ENCODE measurements around the gene TGM2.

TGM2 gene

GRCh38 chr20:38126932-38127621, 38.0 kb downstream of the TGM2 start:
- Histone ChIP-seq H3K27ac (ENCODE audit: low read length) (no peak overlapping the region), H3K9me2 (replicated peaks; ENCODE audit: insufficient read depth, low read length) (no peaks in the 10 kb centered on the region), H3K9me3 (replicated peaks; ENCODE audit: insufficient read depth, low read length) (no peaks in the 10 kb centered on the region), H3K36me3 (replicated peaks; ENCODE audit: insufficient read depth, low read length) (no peaks in the 10 kb centered on the region), H2AFZ (ENCODE audit: low read length) (no peak overlapping the region), H3K9ac (ENCODE audit: low read length) (no peak overlapping the region), H3K4me1 (ENCODE audit: low read length) (no peaks in the 10 kb centered on the region), H3K4me3 (ENCODE audit: low read length) (no peak overlapping the region), H3K27me3 (replicated peaks; ENCODE audit: insufficient read depth, low read length) (no peaks in the 10 kb centered on the region), H4K20me1 (ENCODE audit: insufficient read depth, low read length) (no peaks in the 10 kb centered on the region), H3K4me2 (ENCODE audit: low read depth, low read length) (no peak overlapping the region), H3K79me2 (ENCODE audit: low read length) (no peaks in the 10 kb centered on the region), H3F3A (ENCODE audit: insufficient read depth, low read length) (no peaks in the 10 kb centered on the region)
- TF ChIP-seq EZH2 (optimal IDR thresholded peaks at IDR 0.05; ENCODE audit: low read depth, low read length) (no peak), EZH2phosphoT487 (IDR thresholded peaks at IDR 0.05; ENCODE audit: low read length) (no peak)
- TF ChIP-seq, protein P1, sequence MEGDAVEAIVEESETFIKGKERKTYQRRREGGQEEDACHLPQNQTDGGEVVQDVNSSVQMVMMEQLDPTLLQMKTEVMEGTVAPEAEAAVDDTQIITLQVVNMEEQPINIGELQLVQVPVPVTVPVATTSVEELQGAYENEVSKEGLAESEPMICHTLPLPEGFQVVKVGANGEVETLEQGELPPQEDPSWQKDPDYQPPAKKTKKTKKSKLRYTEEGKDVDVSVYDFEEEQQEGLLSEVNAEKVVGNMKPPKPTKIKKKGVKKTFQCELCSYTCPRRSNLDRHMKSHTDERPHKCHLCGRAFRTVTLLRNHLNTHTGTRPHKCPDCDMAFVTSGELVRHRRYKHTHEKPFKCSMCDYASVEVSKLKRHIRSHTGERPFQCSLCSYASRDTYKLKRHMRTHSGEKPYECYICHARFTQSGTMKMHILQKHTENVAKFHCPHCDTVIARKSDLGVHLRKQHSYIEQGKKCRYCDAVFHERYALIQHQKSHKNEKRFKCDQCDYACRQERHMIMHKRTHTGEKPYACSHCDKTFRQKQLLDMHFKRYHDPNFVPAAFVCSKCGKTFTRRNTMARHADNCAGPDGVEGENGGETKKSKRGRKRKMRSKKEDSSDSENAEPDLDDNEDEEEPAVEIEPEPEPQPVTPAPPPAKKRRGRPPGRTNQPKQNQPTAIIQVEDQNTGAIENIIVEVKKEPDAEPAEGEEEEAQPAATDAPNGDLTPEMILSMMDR (IDR thresholded peaks at IDR 0.05; ENCODE audit: low read length) = no peak
- DNase-seq = no peak

GRCh38 chr20:38126146-38126921, 38.7 kb downstream of the TGM2 start:
- H3K79me2 ChIP-seq (ENCODE audit: low read length) = no peaks in the 10 kb centered on the region
- H3K36me3 ChIP-seq (replicated peaks; ENCODE audit: insufficient read depth, low read length) = no peaks in the 10 kb centered on the region
- TF ChIP-seq EZH2phosphoT487 (IDR thresholded peaks at IDR 0.05; ENCODE audit: low read length) (no peak), EZH2 (optimal IDR thresholded peaks at IDR 0.05; ENCODE audit: low read depth, low read length) (no peak)
- TF ChIP-seq, protein P1 (IDR thresholded peaks at IDR 0.05; ENCODE audit: low read length) = no peak
- H3K9me2 ChIP-seq (replicated peaks; ENCODE audit: insufficient read depth, low read length) = no peaks in the 10 kb centered on the region
- no peaks in the 10 kb centered on the region for H4K20me1 ChIP-seq (ENCODE audit: insufficient read depth, low read length)
- H3K4me2 ChIP-seq (ENCODE audit: low read depth, low read length) = no peak overlapping the region
- no peak for DNase-seq
- H3F3A ChIP-seq (ENCODE audit: insufficient read depth, low read length) = no peaks in the 10 kb centered on the region
- no peaks in the 10 kb centered on the region for H3K4me1 ChIP-seq (ENCODE audit: low read length)
- no peak overlapping the region for H3K27ac ChIP-seq (ENCODE audit: low read length)
- no peaks in the 10 kb centered on the region for H3K9me3 ChIP-seq (replicated peaks; ENCODE audit: insufficient read depth, low read length)
- no peaks in the 10 kb centered on the region for H3K27me3 ChIP-seq (replicated peaks; ENCODE audit: insufficient read depth, low read length)
- H2AFZ ChIP-seq (ENCODE audit: low read length) = no peak overlapping the region
- no peak overlapping the region for H3K4me3 ChIP-seq (ENCODE audit: low read length)
- no peak overlapping the region for H3K9ac ChIP-seq (ENCODE audit: low read length)

GRCh38 chr20:38125157-38126056, 39.7 kb downstream of the TGM2 start:
- TF ChIP-seq, protein P1 (IDR thresholded peaks at IDR 0.05; ENCODE audit: low read length) = no peak
- TF ChIP-seq EZH2phosphoT487 (IDR thresholded peaks at IDR 0.05; ENCODE audit: low read length) = no peak
- no peak for TF ChIP-seq EZH2 (optimal IDR thresholded peaks at IDR 0.05; ENCODE audit: low read depth, low read length)
- Histone ChIP-seq H3K4me2 (ENCODE audit: low read depth, low read length) (no peak overlapping the region), H2AFZ (ENCODE audit: low read length) (no peak overlapping the region), H3K9ac (ENCODE audit: low read length) (no peak overlapping the region), H3K9me3 (replicated peaks; ENCODE audit: insufficient read depth, low read length) (no peaks in the 10 kb centered on the region), H3K36me3 (replicated peaks; ENCODE audit: insufficient read depth, low read length) (no peaks in the 10 kb centered on the region), H3F3A (ENCODE audit: insufficient read depth, low read length) (no peaks in the 10 kb centered on the region), H3K4me1 (ENCODE audit: low read length) (no peaks in the 10 kb centered on the region), H3K9me2 (replicated peaks; ENCODE audit: insufficient read depth, low read length) (no peaks in the 10 kb centered on the region), H3K27me3 (replicated peaks; ENCODE audit: insufficient read depth, low read length) (no peaks in the 10 kb centered on the region), H3K4me3 (ENCODE audit: low read length) (no peak overlapping the region), H3K27ac (ENCODE audit: low read length) (no peak overlapping the region), H4K20me1 (ENCODE audit: insufficient read depth, low read length) (no peaks in the 10 kb centered on the region), H3K79me2 (ENCODE audit: low read length) (no peaks in the 10 kb centered on the region)
- DNase-seq = no peak
